ENCODE data around the gene TBC1D16. TPM values are rescaled to one million over a fixed set of nuclear protein-coding genes. Genes with fewer than 3 reads are reported as not detected.

Gene TBC1D16
- total RNA-seq, 4 donors from 2014 or later, result 11.9 to 29.7 (median 22.2) TPM

- Histone ChIP-seq H3K36me3 (no peaks in the 10 kb centered on the region), H3K27me3 (no peaks in the 10 kb centered on the region), H3K9me3 (no peaks in the 10 kb centered on the region), H3K4me1 (peaks cover 0 to 52% (median 2%) of the 10 kb centered on the region in 4 donors), H3K27ac (peak overlapping the region in 3 of 4 donors; percentile 59 to 91 (median 81)), H3K4me3 (no peak overlapping the region)
- DNase-seq, result peak in 2 of 3 donors; percentile 81 to 88
- no peak for TF ChIP-seq POLR2A (IDR thresholded peaks at IDR 0.05)
- TF ChIP-seq, protein P1, sequence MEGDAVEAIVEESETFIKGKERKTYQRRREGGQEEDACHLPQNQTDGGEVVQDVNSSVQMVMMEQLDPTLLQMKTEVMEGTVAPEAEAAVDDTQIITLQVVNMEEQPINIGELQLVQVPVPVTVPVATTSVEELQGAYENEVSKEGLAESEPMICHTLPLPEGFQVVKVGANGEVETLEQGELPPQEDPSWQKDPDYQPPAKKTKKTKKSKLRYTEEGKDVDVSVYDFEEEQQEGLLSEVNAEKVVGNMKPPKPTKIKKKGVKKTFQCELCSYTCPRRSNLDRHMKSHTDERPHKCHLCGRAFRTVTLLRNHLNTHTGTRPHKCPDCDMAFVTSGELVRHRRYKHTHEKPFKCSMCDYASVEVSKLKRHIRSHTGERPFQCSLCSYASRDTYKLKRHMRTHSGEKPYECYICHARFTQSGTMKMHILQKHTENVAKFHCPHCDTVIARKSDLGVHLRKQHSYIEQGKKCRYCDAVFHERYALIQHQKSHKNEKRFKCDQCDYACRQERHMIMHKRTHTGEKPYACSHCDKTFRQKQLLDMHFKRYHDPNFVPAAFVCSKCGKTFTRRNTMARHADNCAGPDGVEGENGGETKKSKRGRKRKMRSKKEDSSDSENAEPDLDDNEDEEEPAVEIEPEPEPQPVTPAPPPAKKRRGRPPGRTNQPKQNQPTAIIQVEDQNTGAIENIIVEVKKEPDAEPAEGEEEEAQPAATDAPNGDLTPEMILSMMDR (IDR thresholded peaks at IDR 0.05), result peak in 4 of 6 experiments; percentile 36 to 82 (median 74)
Observed at GRCh38 chr17:79923974-79924638, 111.6 kb downstream of the TBC1D16 start.

DNA sequence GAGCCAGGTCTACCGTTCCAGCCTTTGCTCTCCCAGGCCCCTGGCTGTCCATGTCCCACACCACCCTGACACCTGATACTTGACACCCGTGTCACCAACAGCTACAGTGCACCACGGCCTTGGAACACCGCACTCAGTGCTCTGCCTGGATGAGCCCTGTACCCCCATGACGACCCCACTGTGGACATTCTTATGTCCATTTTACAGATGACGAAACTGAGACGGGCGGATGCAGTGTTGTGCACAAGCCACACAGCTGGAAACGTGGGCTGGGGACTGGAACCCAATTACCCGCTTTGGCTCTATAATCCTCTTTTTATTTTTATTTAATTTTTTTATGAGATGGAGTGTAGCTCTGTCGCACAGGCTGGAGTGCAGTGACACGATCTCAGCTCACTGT is 112.9 kb downstream of the TBC1D16 start:
- Histone ChIP-seq H3K9me3 (no peaks in the 10 kb centered on the region), H3K27ac (peak overlapping the region in 1 of 4 donors; percentile 72), H3K36me3 (no peaks in the 10 kb centered on the region), H3K4me3 (no peak overlapping the region), H3K4me1 (peaks cover 0 to 58% (median 3%) of the 10 kb centered on the region in 4 donors), H3K27me3 (no peaks in the 10 kb centered on the region)
- DNase-seq, result no peak
- TF ChIP-seq POLR2A (IDR thresholded peaks at IDR 0.05), result no peak
- TF ChIP-seq, protein P1 (IDR thresholded peaks at IDR 0.05), result no peak

GRCh38 chr17:79922116-79922601 is 113.5 kb downstream of the TBC1D16 start:
- TF ChIP-seq, protein P1 (IDR thresholded peaks at IDR 0.05), result no peak
- no peak for TF ChIP-seq POLR2A (IDR thresholded peaks at IDR 0.05)
- Histone ChIP-seq H3K4me3 (peak overlapping the region in 2 of 4 donors; percentile 30 to 46), H3K27ac (peak overlapping the region in 3 of 4 donors; percentile 32 to 72 (median 70)), H3K4me1 (peaks cover 0 to 58% (median 3%) of the 10 kb centered on the region in 4 donors), H3K27me3 (no peaks in the 10 kb centered on the region), H3K9me3 (no peaks in the 10 kb centered on the region), H3K36me3 (no peaks in the 10 kb centered on the region)
- DNase-seq, result peak in 2 of 3 donors; percentile 72 to 74

GRCh38 chr17:79921411-79922115 is 114.1 kb downstream of the TBC1D16 start:
- peak overlapping the region in 3 of 4 donors; percentile 32 to 72 (median 70) for H3K27ac ChIP-seq
- H3K27me3 ChIP-seq, result no peaks in the 10 kb centered on the region

DNA sequence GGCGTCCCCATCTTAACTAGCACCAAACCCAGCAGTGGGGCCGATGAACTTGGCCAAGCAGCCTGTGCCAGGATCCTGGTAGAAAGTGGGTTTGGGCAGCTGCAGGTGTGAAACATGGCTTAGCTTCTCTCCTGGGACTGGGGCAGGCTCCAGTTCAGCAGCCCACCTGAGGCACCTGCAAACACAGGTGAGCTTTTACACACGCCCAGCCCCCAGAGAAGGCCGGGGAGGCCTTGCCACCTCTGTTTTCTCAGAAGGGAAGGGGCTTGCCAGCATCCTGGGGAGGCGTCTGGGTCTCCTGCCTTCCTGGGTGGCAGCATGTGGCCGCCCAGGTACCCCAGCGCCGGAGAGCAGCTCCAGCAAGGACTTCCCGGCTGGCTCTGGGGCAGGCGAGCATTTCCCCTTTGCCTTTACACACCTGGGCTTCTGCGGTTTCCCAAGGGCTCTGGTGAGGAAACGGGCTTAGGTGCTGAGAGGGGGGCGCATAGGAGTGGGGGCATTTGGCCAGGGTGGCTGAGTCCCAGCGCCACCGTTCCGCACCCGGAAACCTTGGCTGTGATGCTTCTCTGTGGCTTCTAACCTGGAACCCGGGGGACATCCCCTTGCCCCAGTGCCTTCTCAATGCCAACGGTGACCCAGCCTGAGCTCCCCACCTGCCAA is 114.8 kb downstream of the TBC1D16 start:
- H3K4me1 ChIP-seq, result peaks cover 0 to 53% (median 3%) of the 10 kb centered on the region in 4 donors
- TF ChIP-seq, protein P1 (IDR thresholded peaks at IDR 0.05), result no peak
- no peak for TF ChIP-seq POLR2A (IDR thresholded peaks at IDR 0.05)
- H3K36me3 ChIP-seq, result no peaks in the 10 kb centered on the region
- peak overlapping the region in 1 of 4 donors; percentile 70 for H3K27ac ChIP-seq
- H3K4me3 ChIP-seq, result no peak overlapping the region
- H3K9me3 ChIP-seq, result no peaks in the 10 kb centered on the region
- no peaks in the 10 kb centered on the region for H3K27me3 ChIP-seq
- DNase-seq, result peak in 1 of 3 donors; percentile 52

More at GRCh38 chr17:79921411-79922115, 114.1 kb downstream of the TBC1D16 start:
- H3K36me3 ChIP-seq, result no peaks in the 10 kb centered on the region
- no peak for TF ChIP-seq POLR2A (IDR thresholded peaks at IDR 0.05)
- TF ChIP-seq, protein P1 (IDR thresholded peaks at IDR 0.05), result no peak
- no peak for DNase-seq
- peak overlapping the region in 2 of 4 donors; percentile 30 to 46 for H3K4me3 ChIP-seq
- peaks cover 0 to 56% (median 3%) of the 10 kb centered on the region in 4 donors for H3K4me1 ChIP-seq
- H3K9me3 ChIP-seq, result no peaks in the 10 kb centered on the region

All from Peyer's patch (tissue), 4 donors.